HepG2 (cell line): ENCODE data around the gene MTURN. TPM values are rescaled to one million over a fixed set of nuclear protein-coding genes. Genes with fewer than 3 reads are reported as not detected.

ENCODE experiments used
- ATAC-seq: fragments of 200-7000 bp; cut with Tn5 transposase; 3 replicates; pipeline ENCODE4 v1.9.1; 2020; ENCODE audit warnings: mild to moderate bottlenecking, moderate library complexity
- BruUV-seq: library from RNA; stranded (reverse); fragments of 400-500 nt; replicated peaks from 2 replicates; lab custom pipeline; 2021; lab: Mats Ljungman, UMichigan
- CTCF ChIA-PET: fragments of 300-600 bp; formaldehyde crosslinking; extraction: SDS; loops from one replicate; lab custom pipeline; 2021; ENCODE audit warnings: low total read pairs, inconsistent platforms, low intra/inter-chr PET ratio; lab: Yijun Ruan, JAX
- POLR2A ChIA-PET: fragments of 350-600 bp; sonication (Branson Sonifier 250); formaldehyde crosslinking; loops from one replicate; lab custom pipeline; 2020; ENCODE audit warnings: antibody characterized with exemption, inconsistent platforms; lab: Yijun Ruan, JAX
- DNase-seq: peaks from one replicate; pipeline ENCODE4 v3.0.0-alpha.2; 2015; ENCODE audit warnings: low spot score
- FAIRE-seq: peaks from 3 replicates; lab custom pipeline; 2011; peaks lifted over from hg19 to GRCh38; lab: Jason Lieb, UNC
- H2AFZ ChIP-seq: one replicate; pipeline ENCODE4 v1.6.1; 2011; ENCODE audit warnings: low read length, inconsistent platforms
- H3K27ac ChIP-seq: fragments of 300-600 bp; 3 replicates; pipeline ENCODE4 v1.8.0; 2011; ENCODE audit warnings: mixed run types, mild to moderate bottlenecking, mixed read lengths, low read length, inconsistent platforms; ENCODE audit not compliant: insufficient read depth; ENCODE audit errors: extremely low read length
- H3K27me3 ChIP-seq, 2 experiments: fragments of 200-600 bp in 1 of 2; 2 replicates in 1 of 2; 3 replicates in 1 of 2; pipeline versions ENCODE4 v1.6.0 to v1.8.0; 2011; ENCODE audit warnings: low read length in 2 of 2, mild to moderate bottlenecking in 2 of 2, moderate library complexity in 2 of 2, inconsistent platforms in 1 of 2; ENCODE audit not compliant: insufficient read depth in 2 of 2, control insufficient read depth in 1 of 2
- H3K36me3 ChIP-seq, 2 experiments: fragments of 200-600 bp in 1 of 2; replicated peaks in 1 of 2; 2 replicates in 1 of 2; 3 replicates in 1 of 2; pipeline versions ENCODE4 v1.5.1 to v1.8.0; 2011; ENCODE audit warnings: low read length in 2 of 2, inconsistent platforms in 1 of 2; ENCODE audit not compliant: insufficient read depth in 2 of 2, control insufficient read depth in 1 of 2
- H3K4me1 ChIP-seq: 2 replicates; pipeline ENCODE4 v1.5.1; 2012; ENCODE audit warnings: low read length, inconsistent platforms; ENCODE audit not compliant: insufficient read depth
- H3K4me2 ChIP-seq: 2 replicates; pipeline ENCODE4 v1.6.0; 2011; ENCODE audit warnings: low read depth, low read length, inconsistent platforms
- H3K4me3 ChIP-seq, 3 experiments: fragments of 200-600 bp in 1 of 3; sonication (generic), shearing (Covaris generic) in 1 of 3; replicated peaks in 1 of 3; 2 replicates each; pipeline ENCODE4 v1.5.1; 2011 to 2016; ENCODE audit warnings: low read length in 3 of 3, inconsistent platforms in 2 of 3, low read depth in 2 of 3, mild to moderate bottlenecking in 2 of 3, control low read depth in 1 of 3, mixed read lengths in 1 of 3; ENCODE audit not compliant: insufficient read depth in 1 of 3
- H3K79me2 ChIP-seq: one replicate; pipeline ENCODE4 v1.6.1; 2011; ENCODE audit warnings: low read length, inconsistent platforms; ENCODE audit not compliant: insufficient read depth
- H3K9ac ChIP-seq: 2 replicates; pipeline ENCODE4 v1.6.0; 2011; ENCODE audit warnings: mild to moderate bottlenecking, low read depth, low read length, inconsistent platforms; ENCODE audit not compliant: insufficient read depth
- H3K9me3 ChIP-seq: 2 replicates; pipeline ENCODE4 v1.5.1; 2012; ENCODE audit warnings: mild to moderate bottlenecking, low read length
- H4K20me1 ChIP-seq: 2 replicates; pipeline ENCODE4 v1.6.0; 2011; ENCODE audit warnings: inconsistent platforms, mild to moderate bottlenecking, low read length, moderate library complexity; ENCODE audit not compliant: insufficient read depth
- CENPT ChIP-seq: sonication (generic); formaldehyde crosslinking; IDR thresholded peaks from 2 replicates; pipeline ENCODE4 v1.8.0; 2022; ENCODE audit warnings: low read depth, mild to moderate bottlenecking, moderate library complexity, missing genetic modification reagents
- EP300 ChIP-seq, 3 experiments: sonication (generic) in 1 of 3; formaldehyde crosslinking in 1 of 3; IDR thresholded peaks; 2 replicates each; pipeline versions ENCODE4 v1.5.1 to v1.6.1; 2011 to 2020; ENCODE audit warnings: low read depth in 2 of 3, low read length in 2 of 3, borderline replicate concordance in 1 of 3, improper control_type of control experiment in 1 of 3, mild to moderate bottlenecking in 1 of 3, missing genetic modification reagents in 1 of 3, moderate library complexity in 1 of 3
- PHF8 ChIP-seq: sonication (generic); formaldehyde crosslinking; IDR thresholded peaks from 2 replicates; pipeline ENCODE4 v1.5.0; 2020; ENCODE audit warnings: missing genetic modification reagents
- SAFB2 ChIP-seq: sonication (generic); formaldehyde crosslinking; IDR thresholded peaks from 2 replicates; pipeline ENCODE4 v1.5.1; 2020; ENCODE audit warnings: missing genetic modification reagents, low read depth, mild to moderate bottlenecking, borderline replicate concordance
- SOX5 ChIP-seq: IDR thresholded peaks from 2 replicates; pipeline ENCODE4 v1.6.1; 2016; ENCODE audit warnings: borderline replicate concordance
- TBP ChIP-seq: sonication (generic); formaldehyde crosslinking; IDR thresholded peaks from 2 replicates; pipeline ENCODE4 v1.5.0; 2020; ENCODE audit warnings: missing genetic modification reagents
- ZBTB8A ChIP-seq: sonication (generic); formaldehyde crosslinking; IDR thresholded peaks from 2 replicates; pipeline ENCODE4 v1.4.0; 2020; ENCODE audit warnings: mild to moderate bottlenecking, low read depth, missing genetic modification reagents, borderline replicate concordance
- ZNF143 ChIP-seq: sonication (generic); formaldehyde crosslinking; IDR thresholded peaks from 2 replicates; pipeline ENCODE4 v1.4.0; 2020; ENCODE audit warnings: missing genetic modification reagents
- ZNF597 ChIP-seq: sonication (generic); formaldehyde crosslinking; IDR thresholded peaks from 2 replicates; pipeline ENCODE4 v1.5.0; 2020; ENCODE audit warnings: missing genetic modification reagents
- WGBS: methylation state at CpG from one replicate; pipeline ENCODE4 v1.1.6; 2017; ENCODE audit warnings: low lambda C conversion rate; 5-methylcytosine and 5-hydroxymethylcytosine counted together
- in situ Hi-C: cut with HindIII; loops from 2 replicates; pipeline ENCODE4 v1.10.0; 2017; ENCODE audit warnings: low pct_unique_long_range_greater_than_20kb; ENCODE audit not compliant: extremely low pct_ligation_motif_present
- intact Hi-C: fragments of 100-400 bp; cut with micrococcal nuclease; formaldehyde crosslinking; loops from one replicate; pipeline ENCODE4 v1.10.0; 2022; ENCODE audit not compliant: unreplicated experiment
- polyA plus RNA-seq, 8 experiments: library from polyadenylated mRNA; depleted of rRNA in 3 of 8; stranded (reverse) in 7 of 8; unstranded in 1 of 8; fragments of >200 nt; fragmentation: Illumina TruSeq in 4 of 8; extraction: Trizol in 4 of 8; gene quantifications; 2 replicates each; pipeline versions ENCODE4 v1.2.1 to v1.2.3, GENCODE V29; 2011 to 2016; ENCODE audit warnings: low read depth in 4 of 8, missing spikeins in 1 of 8, mixed read lengths in 1 of 8; ENCODE audit not compliant: insufficient read depth in 1 of 8
- total RNA-seq, 5 experiments: library from RNA; depleted of rRNA; stranded (reverse); fragments of >200 nt; fragmentation: Illumina TruSeq; extraction: Trizol; gene quantifications; 2 replicates each; pipeline ENCODE4 v1.2.3, GENCODE V29; 2016; ENCODE audit warnings: low read depth in 1 of 5

The MTURN gene
- total and polyA plus RNA-seq, 2 of the 13 experiments (the other 11 are each of a cell fraction or from before 2014, with no cell fraction given), result 5.7 to 7.2 TPM

DNA sequence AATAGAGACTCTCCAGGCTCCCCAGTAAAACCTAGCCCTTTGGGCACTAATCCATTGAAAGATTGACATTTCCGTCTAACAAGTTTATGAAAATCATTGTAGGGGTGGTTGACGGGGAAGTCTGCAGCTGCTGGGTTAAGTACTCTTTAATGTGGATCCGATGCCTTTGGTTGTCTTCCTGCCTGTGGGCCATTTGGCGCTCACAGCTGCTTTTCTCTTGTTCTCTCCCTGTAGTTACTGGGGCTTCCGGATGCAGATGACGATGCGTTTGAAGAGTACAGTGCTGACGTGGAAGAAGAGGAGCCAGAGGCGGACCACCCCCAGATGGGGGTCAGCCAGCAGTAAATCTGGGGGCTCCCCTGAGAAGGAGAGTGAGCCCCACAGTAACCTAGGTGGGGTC, 22.4 kb downstream of the MTURN start:
- ChIA-PET CTCF (no interaction called here), POLR2A (no interaction called here)
- intact Hi-C loops, result no loop called here
- Histone ChIP-seq H3K27ac (no peak overlapping the region), H3K4me1 (peaks cover 34% of the 10 kb centered on the region)
- FAIRE-seq, result no peak
- TF ChIP-seq EP300 (IDR thresholded peaks at IDR 0.05; ENCODE audit: low read depth in 2 of 2, low read length in 2 of 2), result no peak
- no peak for TF ChIP-seq EP300 (CRISPR knock-in tag; IDR thresholded peaks at IDR 0.05; ENCODE audit: borderline replicate concordance)
- no peak for TF ChIP-seq SAFB2 (CRISPR knock-in tag)
- no peak for TF ChIP-seq ZNF597
- TF ChIP-seq TBP (CRISPR knock-in tag), result no peak
- no peak for TF ChIP-seq CENPT (CRISPR knock-in tag)
- TF ChIP-seq SOX5, result no peak
- no peak for TF ChIP-seq ZNF143 (CRISPR knock-in tag)
- TF ChIP-seq ZBTB8A, result no peak
- TF ChIP-seq PHF8 (CRISPR knock-in tag), result no peak
- TF ChIP-seq, all 625 proteins: peak for 0
- 92% methylated on average over 9 of the region's 9 CpGs for WGBS
- Histone ChIP-seq H3K4me3 (no peak overlapping the region), H3K4me2 (no peak overlapping the region), H3K9ac (no peak overlapping the region), H3K36me3 (peaks cover 0 to 2% of the 10 kb centered on the region in 2 experiments; a peak in 2 of 5 replicates), H3K79me2 (no peaks in the 10 kb centered on the region), H2AFZ (no peak overlapping the region), H4K20me1 (no peaks in the 10 kb centered on the region), H3K27me3 (no peaks in the 10 kb centered on the region), H3K9me3 (no peaks in the 10 kb centered on the region)
- DNase-seq (no peak), ATAC-seq (no peak)
- in situ Hi-C loops, result no loop called here
- no TSS peak for BruUV-seq
